ENCODE results near the gene CLCA1.

Gene CLCA1

GRCh38 chr1:86466109-86466844, 2.5 kb upstream of the CLCA1 start:
- no peak for DNase-seq

GRCh38 chr1:86466986-86467385, 1.7 kb upstream of the CLCA1 start:
- no peak for DNase-seq

- DNase-seq: no peak
Observed at GRCh38 chr1:86470859-86471258, 2.1 kb downstream of the CLCA1 start.

- DNase-seq: no peak
Observed at GRCh38 chr1:86471291-86471690, 2.6 kb downstream of the CLCA1 start.

- peak; percentile 18 for DNase-seq
Observed at GRCh38 chr1:86472152-86472551, 3.4 kb downstream of the CLCA1 start.

- DNase-seq: no peak
Observed at GRCh38 chr1:86472767-86473166, 4.0 kb downstream of the CLCA1 start.

GRCh38 chr1:86477256-86477655, 8.5 kb downstream of the CLCA1 start:
- no peak for DNase-seq

- DNase-seq: no peak
Observed at GRCh38 chr1:86477682-86478081, 9.0 kb downstream of the CLCA1 start.

GRCh38 chr1:86478416-86479156, 9.9 kb downstream of the CLCA1 start:
- DNase-seq: no peak

- no peak for DNase-seq
Observed at GRCh38 chr1:86481966-86482365, 13.2 kb downstream of the CLCA1 start.

- no peak for DNase-seq
Observed at GRCh38 chr1:86487131-86487810, 18.5 kb downstream of the CLCA1 start.

GRCh38 chr1:86487811-86488141, 19.0 kb downstream of the CLCA1 start:
- DNase-seq: no peak

GRCh38 chr1:86489242-86489878, 20.6 kb downstream of the CLCA1 start:
- no peak for DNase-seq

GRCh38 chr1:86491171-86491950, 22.6 kb downstream of the CLCA1 start:
- no peak for DNase-seq

- DNase-seq: no peak
Observed at GRCh38 chr1:86498281-86498680, 29.6 kb downstream of the CLCA1 start.

- peak; percentile 44 for DNase-seq
Observed at GRCh38 chr1:86499987-86500593, 31.4 kb downstream of the CLCA1 start.

- no peak for DNase-seq
Observed at GRCh38 chr1:86500714-86501113, 32.0 kb downstream of the CLCA1 start.

- peak; percentile 31 for DNase-seq
Observed at GRCh38 chr1:86502125-86502646, 33.5 kb downstream of the CLCA1 start.

- no peak for DNase-seq
Observed at GRCh38 chr1:86502721-86503405, 34.1 kb downstream of the CLCA1 start.

GRCh38 chr1:86503406-86504136, 34.8 kb downstream of the CLCA1 start:
- no peak for DNase-seq

GRCh38 chr1:86504137-86504479, 35.4 kb downstream of the CLCA1 start:
- DNase-seq: no peak
